HepG2 (cell line): ENCODE measurements around the gene NRSN2. TPM values are rescaled to one million over a fixed set of nuclear protein-coding genes. Genes with fewer than 3 reads are reported as not detected.
A peak's percentile ranks its signal among the peaks of the same experiment; 100 is the strongest.

Experiments used
- HNRNPH1 ChIP-seq: fragments of 200-400 bp; formaldehyde crosslinking; optimal IDR thresholded peaks from 2 replicates; pipeline ENCODE3; 2017; ENCODE audit warnings: mild to moderate bottlenecking, low read depth, low read length
- NCOR1 ChIP-seq: fragments of 200-600 bp; sonication (generic); IDR thresholded peaks from 2 replicates; pipeline ENCODE4 v1.7.0; 2017; ENCODE audit warnings: antibody characterized with exemption, low read length, borderline replicate concordance
- NFE2 ChIP-seq: sonication (generic); formaldehyde crosslinking; IDR thresholded peaks from 2 replicates; pipeline ENCODE4 v1.4.0; 2020; ENCODE audit warnings: missing genetic modification reagents
- RFXANK ChIP-seq: IDR thresholded peaks from 2 replicates; pipeline ENCODE4 v1.6.1; 2016
- SIX1 ChIP-seq: sonication (generic); formaldehyde crosslinking; IDR thresholded peaks from 2 replicates; pipeline ENCODE4 v1.4.0; 2020; ENCODE audit warnings: missing genetic modification reagents, borderline replicate concordance
- THAP11 ChIP-seq: IDR thresholded peaks from 2 replicates; pipeline ENCODE4 v1.6.1; 2016; ENCODE audit warnings: missing biosample characterization, missing genetic modification reagents
- ZFP90 ChIP-seq: sonication (generic); formaldehyde crosslinking; IDR thresholded peaks from 2 replicates; pipeline ENCODE4 v1.8.0; 2022; ENCODE audit warnings: missing genetic modification reagents, mild to moderate bottlenecking, inconsistent platforms, borderline replicate concordance
- ZNF234 ChIP-seq: sonication (generic); formaldehyde crosslinking; conservative IDR thresholded peaks from 2 replicates; pipeline ENCODE4 v1.5.1; 2020; ENCODE audit warnings: mild to moderate bottlenecking, missing genetic modification reagents
- ZNF33A ChIP-seq: sonication (generic); formaldehyde crosslinking; IDR thresholded peaks from 2 replicates; pipeline ENCODE4 v1.5.1; 2020; ENCODE audit warnings: missing genetic modification reagents, mild to moderate bottlenecking, moderate library complexity, borderline replicate concordance
- ZNF451 ChIP-seq: sonication (generic); formaldehyde crosslinking; IDR thresholded peaks from 2 replicates; pipeline ENCODE4 v1.5.0; 2020; ENCODE audit warnings: mild to moderate bottlenecking, missing genetic modification reagents
- ZNF598 ChIP-seq: sonication (generic); formaldehyde crosslinking; IDR thresholded peaks from 2 replicates; pipeline ENCODE4 v1.5.1; 2020; ENCODE audit warnings: mild to moderate bottlenecking, missing genetic modification reagents, borderline replicate concordance
- ZZZ3 ChIP-seq: sonication (generic); formaldehyde crosslinking; IDR thresholded peaks from 2 replicates; pipeline ENCODE4 v1.4.0; 2020; ENCODE audit warnings: missing genetic modification reagents, mild to moderate bottlenecking, borderline replicate concordance
- polyA plus RNA-seq, 8 experiments: library from polyadenylated mRNA; depleted of rRNA in 3 of 8; stranded (reverse) in 7 of 8; unstranded in 1 of 8; fragments of >200 nt; fragmentation: Illumina TruSeq in 4 of 8; extraction: Trizol in 4 of 8; gene quantifications; 2 replicates each; pipeline versions ENCODE4 v1.2.1 to v1.2.3, GENCODE V29; 2011 to 2016; ENCODE audit warnings: low read depth in 4 of 8, missing spikeins in 1 of 8, mixed read lengths in 1 of 8; ENCODE audit not compliant: insufficient read depth in 1 of 8
- total RNA-seq, 5 experiments: library from RNA; depleted of rRNA; stranded (reverse); fragments of >200 nt; fragmentation: Illumina TruSeq; extraction: Trizol; gene quantifications; 2 replicates each; pipeline ENCODE4 v1.2.3, GENCODE V29; 2016; ENCODE audit warnings: low read depth in 1 of 5
- TF ChIP-seq, protein P1 (sequence below): IDR thresholded peaks from 2 replicates; pipeline ENCODE4 v1.6.1; 2012; ENCODE audit warnings: low read depth, low read length, improper control_type of control experiment
- TF ChIP-seq, protein P2 (sequence below): sonication (generic); IDR thresholded peaks from 2 replicates; pipeline ENCODE4 v1.6.1; 2016; ENCODE audit warnings: low read depth, borderline replicate concordance
- TF ChIP-seq, protein P3 (sequence below): sonication (generic); formaldehyde crosslinking; IDR thresholded peaks from 2 replicates; pipeline ENCODE4 v1.5.0; 2020; ENCODE audit warnings: mild to moderate bottlenecking, missing genetic modification reagents
- TF ChIP-seq, protein P4 (sequence below): IDR thresholded peaks from 2 replicates; pipeline ENCODE4 v1.6.1; 2012; ENCODE audit warnings: inconsistent platforms
- TF ChIP-seq, protein P5 (sequence below): sonication (generic); formaldehyde crosslinking; IDR thresholded peaks from 2 replicates; pipeline ENCODE4 v1.4.0; 2020; ENCODE audit warnings: missing genetic modification reagents, borderline replicate concordance
- TF ChIP-seq, protein P6 (sequence below), 2 experiments: IDR thresholded peaks; 2 replicates each; pipeline ENCODE4 v1.6.1; 2011 to 2012; ENCODE audit warnings: low read length in 2 of 2, borderline replicate concordance in 1 of 2, low read depth in 1 of 2, mild to moderate bottlenecking in 1 of 2, moderate library complexity in 1 of 2

The NRSN2 gene
- total and polyA plus RNA-seq, 2 of the 13 experiments (the other 11 are each of a cell fraction or from before 2014, with no cell fraction given) = 32.3 to 49.4 TPM

DNA sequence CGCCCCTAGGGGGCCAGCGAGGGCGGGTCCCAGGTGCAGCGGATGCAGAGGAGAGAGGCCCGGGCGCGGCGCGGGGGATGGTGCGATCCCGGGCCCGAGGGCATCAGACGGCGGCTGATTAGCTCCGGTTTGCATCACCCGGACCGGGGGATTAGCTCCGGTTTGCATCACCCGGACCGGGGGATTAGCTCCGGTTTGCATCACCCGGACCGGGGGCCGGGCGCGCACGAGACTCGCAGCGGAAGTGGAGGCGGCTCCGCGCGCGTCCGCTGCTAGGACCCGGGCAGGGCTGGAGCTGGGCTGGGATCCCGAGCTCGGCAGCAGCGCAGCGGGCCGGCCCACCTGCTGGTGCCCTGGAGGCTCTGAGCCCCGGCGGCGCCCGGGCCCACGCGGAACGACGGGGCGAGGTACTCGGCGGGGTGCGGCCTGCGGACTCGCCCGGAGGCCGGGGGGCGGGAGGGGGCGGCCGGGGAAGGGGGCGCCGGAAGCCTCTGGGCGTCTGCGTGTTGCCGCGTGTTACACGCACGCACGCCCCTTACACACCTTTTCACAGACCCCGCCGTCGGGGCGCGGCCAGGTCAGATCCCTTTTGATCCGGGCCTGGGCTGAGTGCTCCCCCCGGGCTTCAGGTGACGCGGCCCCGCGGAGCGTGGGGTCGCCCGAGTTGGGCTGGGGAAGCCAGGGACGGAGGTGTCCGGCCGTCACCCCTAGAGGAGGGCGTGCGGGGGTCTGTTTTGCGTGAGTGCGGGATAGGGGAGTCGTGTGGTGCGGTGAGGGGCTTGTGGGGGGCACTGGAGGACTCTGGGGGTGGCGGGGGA lies 34.1 kb downstream of the NRSN2 start (continued):
- TF ChIP-seq, protein P1, sequence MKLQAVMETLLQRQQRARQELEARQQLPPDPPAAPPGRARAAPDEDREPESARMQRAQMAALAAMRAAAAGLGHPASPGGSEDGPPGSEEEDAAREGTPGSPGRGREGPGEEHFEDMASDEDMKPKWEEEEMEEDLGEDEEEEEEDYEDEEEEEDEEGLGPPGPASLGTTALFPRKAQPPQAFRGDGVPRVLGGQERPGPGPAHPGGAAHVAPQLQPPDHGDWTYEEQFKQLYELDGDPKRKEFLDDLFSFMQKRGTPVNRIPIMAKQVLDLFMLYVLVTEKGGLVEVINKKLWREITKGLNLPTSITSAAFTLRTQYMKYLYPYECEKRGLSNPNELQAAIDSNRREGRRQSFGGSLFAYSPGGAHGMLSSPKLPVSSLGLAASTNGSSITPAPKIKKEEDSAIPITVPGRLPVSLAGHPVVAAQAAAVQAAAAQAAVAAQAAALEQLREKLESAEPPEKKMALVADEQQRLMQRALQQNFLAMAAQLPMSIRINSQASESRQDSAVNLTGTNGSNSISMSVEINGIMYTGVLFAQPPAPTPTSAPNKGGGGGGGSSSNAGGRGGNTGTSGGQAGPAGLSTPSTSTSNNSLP = no peak
- TF ChIP-seq, protein P2, sequence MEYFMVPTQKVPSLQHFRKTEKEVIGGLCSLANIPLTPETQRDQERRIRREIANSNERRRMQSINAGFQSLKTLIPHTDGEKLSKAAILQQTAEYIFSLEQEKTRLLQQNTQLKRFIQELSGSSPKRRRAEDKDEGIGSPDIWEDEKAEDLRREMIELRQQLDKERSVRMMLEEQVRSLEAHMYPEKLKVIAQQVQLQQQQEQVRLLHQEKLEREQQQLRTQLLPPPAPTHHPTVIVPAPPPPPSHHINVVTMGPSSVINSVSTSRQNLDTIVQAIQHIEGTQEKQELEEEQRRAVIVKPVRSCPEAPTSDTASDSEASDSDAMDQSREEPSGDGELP = peak; percentile 23; the same call in 1 of the 2 replicates
- TF ChIP-seq ZNF33A (CRISPR knock-in tag) (no peak; the same call in 1 of the 2 replicates), ZNF234 (0 out of 2 replicates have a peak, but pooled peaks have one; percentile 20), ZNF451 (CRISPR knock-in tag) (no peak; the same call in 1 of the 2 replicates), SIX1 (CRISPR knock-in tag) (peak; percentile 47; the same call in 1 of the 2 replicates), RFXANK (no peak), NFE2 (CRISPR knock-in tag) (no peak), THAP11 (CRISPR knock-in tag) (peak; percentile 83), NCOR1 (no peak), HNRNPH1 (no peak), ZFP90 (CRISPR knock-in tag) (peak; percentile 89), ZZZ3 (CRISPR knock-in tag) (no peak; the same call in 1 of the 2 replicates), ZNF598 (CRISPR knock-in tag) (0 out of 2 replicates have a peak, but pooled peaks have one; percentile 54)
- TF ChIP-seq, protein P3, sequence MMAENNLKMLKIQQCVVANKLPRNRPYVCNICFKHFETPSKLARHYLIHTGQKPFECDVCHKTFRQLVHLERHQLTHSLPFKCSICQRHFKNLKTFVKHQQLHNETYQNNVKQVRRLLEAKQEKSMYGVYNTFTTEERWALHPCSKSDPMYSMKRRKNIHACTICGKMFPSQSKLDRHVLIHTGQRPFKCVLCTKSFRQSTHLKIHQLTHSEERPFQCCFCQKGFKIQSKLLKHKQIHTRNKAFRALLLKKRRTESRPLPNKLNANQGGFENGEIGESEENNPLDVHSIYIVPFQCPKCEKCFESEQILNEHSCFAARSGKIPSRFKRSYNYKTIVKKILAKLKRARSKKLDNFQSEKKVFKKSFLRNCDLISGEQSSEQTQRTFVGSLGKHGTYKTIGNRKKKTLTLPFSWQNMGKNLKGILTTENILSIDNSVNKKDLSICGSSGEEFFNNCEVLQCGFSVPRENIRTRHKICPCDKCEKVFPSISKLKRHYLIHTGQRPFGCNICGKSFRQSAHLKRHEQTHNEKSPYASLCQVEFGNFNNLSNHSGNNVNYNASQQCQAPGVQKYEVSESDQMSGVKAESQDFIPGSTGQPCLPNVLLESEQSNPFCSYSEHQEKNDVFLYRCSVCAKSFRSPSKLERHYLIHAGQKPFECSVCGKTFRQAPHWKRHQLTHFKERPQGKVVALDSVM (CRISPR knock-in tag) = peak; percentile 74
- TF ChIP-seq, protein P4, sequence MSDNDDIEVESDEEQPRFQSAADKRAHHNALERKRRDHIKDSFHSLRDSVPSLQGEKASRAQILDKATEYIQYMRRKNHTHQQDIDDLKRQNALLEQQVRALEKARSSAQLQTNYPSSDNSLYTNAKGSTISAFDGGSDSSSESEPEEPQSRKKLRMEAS = peak; percentile 80
- TF ChIP-seq, protein P5, sequence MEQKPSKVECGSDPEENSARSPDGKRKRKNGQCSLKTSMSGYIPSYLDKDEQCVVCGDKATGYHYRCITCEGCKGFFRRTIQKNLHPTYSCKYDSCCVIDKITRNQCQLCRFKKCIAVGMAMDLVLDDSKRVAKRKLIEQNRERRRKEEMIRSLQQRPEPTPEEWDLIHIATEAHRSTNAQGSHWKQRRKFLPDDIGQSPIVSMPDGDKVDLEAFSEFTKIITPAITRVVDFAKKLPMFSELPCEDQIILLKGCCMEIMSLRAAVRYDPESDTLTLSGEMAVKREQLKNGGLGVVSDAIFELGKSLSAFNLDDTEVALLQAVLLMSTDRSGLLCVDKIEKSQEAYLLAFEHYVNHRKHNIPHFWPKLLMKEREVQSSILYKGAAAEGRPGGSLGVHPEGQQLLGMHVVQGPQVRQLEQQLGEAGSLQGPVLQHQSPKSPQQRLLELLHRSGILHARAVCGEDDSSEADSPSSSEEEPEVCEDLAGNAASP (CRISPR knock-in tag) = peak; percentile 78
- TF ChIP-seq, protein P6, sequence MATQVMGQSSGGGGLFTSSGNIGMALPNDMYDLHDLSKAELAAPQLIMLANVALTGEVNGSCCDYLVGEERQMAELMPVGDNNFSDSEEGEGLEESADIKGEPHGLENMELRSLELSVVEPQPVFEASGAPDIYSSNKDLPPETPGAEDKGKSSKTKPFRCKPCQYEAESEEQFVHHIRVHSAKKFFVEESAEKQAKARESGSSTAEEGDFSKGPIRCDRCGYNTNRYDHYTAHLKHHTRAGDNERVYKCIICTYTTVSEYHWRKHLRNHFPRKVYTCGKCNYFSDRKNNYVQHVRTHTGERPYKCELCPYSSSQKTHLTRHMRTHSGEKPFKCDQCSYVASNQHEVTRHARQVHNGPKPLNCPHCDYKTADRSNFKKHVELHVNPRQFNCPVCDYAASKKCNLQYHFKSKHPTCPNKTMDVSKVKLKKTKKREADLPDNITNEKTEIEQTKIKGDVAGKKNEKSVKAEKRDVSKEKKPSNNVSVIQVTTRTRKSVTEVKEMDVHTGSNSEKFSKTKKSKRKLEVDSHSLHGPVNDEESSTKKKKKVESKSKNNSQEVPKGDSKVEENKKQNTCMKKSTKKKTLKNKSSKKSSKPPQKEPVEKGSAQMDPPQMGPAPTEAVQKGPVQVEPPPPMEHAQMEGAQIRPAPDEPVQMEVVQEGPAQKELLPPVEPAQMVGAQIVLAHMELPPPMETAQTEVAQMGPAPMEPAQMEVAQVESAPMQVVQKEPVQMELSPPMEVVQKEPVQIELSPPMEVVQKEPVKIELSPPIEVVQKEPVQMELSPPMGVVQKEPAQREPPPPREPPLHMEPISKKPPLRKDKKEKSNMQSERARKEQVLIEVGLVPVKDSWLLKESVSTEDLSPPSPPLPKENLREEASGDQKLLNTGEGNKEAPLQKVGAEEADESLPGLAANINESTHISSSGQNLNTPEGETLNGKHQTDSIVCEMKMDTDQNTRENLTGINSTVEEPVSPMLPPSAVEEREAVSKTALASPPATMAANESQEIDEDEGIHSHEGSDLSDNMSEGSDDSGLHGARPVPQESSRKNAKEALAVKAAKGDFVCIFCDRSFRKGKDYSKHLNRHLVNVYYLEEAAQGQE (IDR thresholded peaks at IDR 0.05; ENCODE audit: borderline replicate concordance in 1 of 2, low read depth in 1 of 2, low read length in 2 of 2) = no peak
